ENCODE data around the gene OXGR1.

GRCh38 chr13:97020689-97021240 is 26.5 kb upstream of the OXGR1 start:
- no peak for TF ChIP-seq POLR2A (IDR thresholded peaks at IDR 0.05)
- no peak for TF ChIP-seq CTCF (IDR thresholded peaks at IDR 0.05)
